ENCODE measurements around the gene MAPK8IP2. TPM values are rescaled to one million over a fixed set of nuclear protein-coding genes. Genes with fewer than 3 reads are reported as not detected.

MAPK8IP2 gene
- total RNA-seq, 1 experiment from 2014 or later, result 0.79 TPM

DNA sequence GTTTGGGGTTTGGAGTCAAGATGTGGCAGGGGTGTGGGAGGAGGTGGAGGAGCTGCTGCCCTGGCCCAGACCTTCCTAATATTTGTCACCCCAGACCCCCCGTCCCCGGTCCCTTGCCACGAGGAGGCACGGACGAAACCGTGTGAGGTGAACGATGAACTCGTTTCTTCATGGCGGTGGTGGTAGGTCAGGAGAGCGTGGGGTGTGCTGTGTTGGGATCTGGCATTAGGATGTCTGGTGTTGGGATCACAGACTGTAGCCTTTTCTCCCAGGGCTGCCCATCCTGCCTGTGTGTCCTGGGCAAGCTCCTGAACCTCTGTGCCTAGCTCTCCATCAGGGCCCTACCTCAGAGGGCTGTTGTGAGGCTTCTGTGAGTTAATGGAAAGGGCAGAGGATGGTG lies 8.4 kb downstream of the MAPK8IP2 start:
- H3K79me2 ChIP-seq (ENCODE audit: low read depth), result no peaks in the 10 kb centered on the region
- no peaks in the 10 kb centered on the region for H3K36me3 ChIP-seq (ENCODE audit: low read depth)
- CTCF ChIA-PET, result interaction anchor here (0.9 kb wide), 1 partner anchor 46 kb away, joined by 3 read pairs; the partner anchor contains the start of gene SYCE3
- no peaks in the 10 kb centered on the region; the same call in none of the 2 replicates for H4K20me1 ChIP-seq (ENCODE audit: insufficient read depth)
- no peak for DNase-seq
- no peak overlapping the region for H3K4me3 ChIP-seq
- no peak overlapping the region for H3K27ac ChIP-seq
- no peaks in the 10 kb centered on the region for H3K9me2 ChIP-seq (ENCODE audit: insufficient read depth)
- no TSS peak for BruUV-seq (replicated peaks)
- H3K4me2 ChIP-seq, result no peak overlapping the region
- TF ChIP-seq CTCF (conservative IDR thresholded peaks at IDR 0.05) (no peak), EZH2 (IDR thresholded peaks at IDR 0.05; ENCODE audit: low read depth) (no peak)
- peaks cover 12% of the 10 kb centered on the region for H3F3A ChIP-seq (ENCODE audit: insufficient read depth, low read depth)
- peaks cover 78% of the 10 kb centered on the region for H3K27me3 ChIP-seq (ENCODE audit: insufficient read depth, low read depth)
- peaks cover 5% of the 10 kb centered on the region; the same call in 1 of the 2 replicates for H3K4me1 ChIP-seq (replicated peaks; ENCODE audit: insufficient read depth)
- POLR2A ChIA-PET (ENCODE audit: unreplicated experiment), result interaction anchor here (0.6 kb wide), 1 partner anchor 822 kb away, joined by 4 read pairs; no protein-coding TSS in a partner anchor
- no peak overlapping the region for H2AFZ ChIP-seq
- no peaks in the 10 kb centered on the region for H3K9me3 ChIP-seq (ENCODE audit: insufficient read depth, low read depth)
- intact Hi-C loops (cut with micrococcal nuclease; ENCODE audit: unreplicated experiment), result no loop called here

- no TSS peak for BruUV-seq (replicated peaks)
- Histone ChIP-seq H3F3A (ENCODE audit: insufficient read depth, low read depth) (peaks cover 17% of the 10 kb centered on the region), H3K4me3 (no peak overlapping the region)
These were observed 9.0 kb downstream of the MAPK8IP2 start for GRCh38 chr22:50609599-50609998.

DNA sequence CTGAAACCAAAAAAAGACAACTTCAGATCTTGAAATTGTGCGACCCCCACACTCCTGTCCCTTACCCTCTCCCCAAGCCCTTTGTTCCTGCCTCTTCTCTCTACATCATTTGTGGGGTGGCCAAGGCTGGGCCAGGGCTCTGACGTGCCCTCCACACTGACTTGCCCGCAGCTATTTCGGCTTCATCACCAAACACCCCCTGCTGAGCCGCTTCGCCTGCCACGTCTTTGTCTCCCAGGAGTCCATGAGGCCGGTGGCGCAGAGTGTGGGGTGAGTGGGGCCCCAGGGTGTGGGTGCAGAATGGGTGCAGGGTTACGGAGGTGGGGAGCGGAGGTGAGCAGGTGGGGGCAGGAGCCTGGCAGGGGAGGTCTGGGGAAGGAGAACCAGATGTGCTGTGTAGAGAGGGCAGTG lies 9.5 kb downstream of the MAPK8IP2 start:
- H3K36me3 ChIP-seq (ENCODE audit: low read depth), result no peaks in the 10 kb centered on the region
- H3K79me2 ChIP-seq (ENCODE audit: low read depth), result no peaks in the 10 kb centered on the region
- H2AFZ ChIP-seq, result no peak overlapping the region
- H4K20me1 ChIP-seq (ENCODE audit: insufficient read depth), result no peaks in the 10 kb centered on the region; the same call in none of the 2 replicates
- ChIA-PET CTCF (interaction anchor here (0.9 kb wide), 1 partner anchor 47 kb away, joined by 3 read pairs; the partner anchor contains the start of gene SYCE3), POLR2A (ENCODE audit: unreplicated experiment) (no interaction called here)
- intact Hi-C loops (cut with micrococcal nuclease; ENCODE audit: unreplicated experiment), result no loop called here
- BruUV-seq (replicated peaks), result no TSS peak
- H3K4me1 ChIP-seq (replicated peaks; ENCODE audit: insufficient read depth), result peaks cover 6% of the 10 kb centered on the region; the same call in 1 of the 2 replicates
- no peaks in the 10 kb centered on the region for H3K9me2 ChIP-seq (ENCODE audit: insufficient read depth)
- H3K4me2 ChIP-seq, result no peak overlapping the region
- no peak for DNase-seq
- no peak overlapping the region for H3K4me3 ChIP-seq
- no peak overlapping the region for H3K27ac ChIP-seq
- TF ChIP-seq EZH2 (IDR thresholded peaks at IDR 0.05; ENCODE audit: low read depth) (no peak), CTCF (conservative IDR thresholded peaks at IDR 0.05) (no peak)
- H3K9me3 ChIP-seq (ENCODE audit: insufficient read depth, low read depth), result no peaks in the 10 kb centered on the region
- H3K27me3 ChIP-seq (ENCODE audit: insufficient read depth, low read depth), result peaks cover 74% of the 10 kb centered on the region
- H3F3A ChIP-seq (ENCODE audit: insufficient read depth, low read depth), result peaks cover 17% of the 10 kb centered on the region

More at GRCh38 chr22:50609599-50609998, 9.0 kb downstream of the MAPK8IP2 start:
- Histone ChIP-seq H3K9me3 (ENCODE audit: insufficient read depth, low read depth) (no peaks in the 10 kb centered on the region), H3K27me3 (ENCODE audit: insufficient read depth, low read depth) (peaks cover 78% of the 10 kb centered on the region), H3K79me2 (ENCODE audit: low read depth) (no peaks in the 10 kb centered on the region), H3K4me1 (replicated peaks; ENCODE audit: insufficient read depth) (peaks cover 6% of the 10 kb centered on the region; the same call in 1 of the 2 replicates), H4K20me1 (ENCODE audit: insufficient read depth) (no peaks in the 10 kb centered on the region; the same call in none of the 2 replicates), H3K27ac (no peak overlapping the region), H3K36me3 (ENCODE audit: low read depth) (no peaks in the 10 kb centered on the region), H3K9me2 (ENCODE audit: insufficient read depth) (no peaks in the 10 kb centered on the region), H2AFZ (no peak overlapping the region), H3K4me2 (no peak overlapping the region)
- TF ChIP-seq EZH2 (IDR thresholded peaks at IDR 0.05; ENCODE audit: low read depth) (no peak), CTCF (conservative IDR thresholded peaks at IDR 0.05) (no peak)
- no peak for DNase-seq
- intact Hi-C loops (cut with micrococcal nuclease; ENCODE audit: unreplicated experiment), result no loop called here
- CTCF ChIA-PET, result interaction anchor here (0.9 kb wide), 1 partner anchor 47 kb away, joined by 3 read pairs; the partner anchor contains the start of gene SYCE3
- POLR2A ChIA-PET (ENCODE audit: unreplicated experiment), result no interaction called here

All from PC-9 (cell line).